GM19193 (cell line): ENCODE results near the gene CGB7.

Experiments
- POLR2A ChIP-seq: IDR thresholded peaks from 4 replicates; pipeline ENCODE4 v1.6.1; 2011; ENCODE audit not compliant: insufficient read depth, insufficient read length; ENCODE audit errors: extremely low read depth

CGB7 gene

DNA sequence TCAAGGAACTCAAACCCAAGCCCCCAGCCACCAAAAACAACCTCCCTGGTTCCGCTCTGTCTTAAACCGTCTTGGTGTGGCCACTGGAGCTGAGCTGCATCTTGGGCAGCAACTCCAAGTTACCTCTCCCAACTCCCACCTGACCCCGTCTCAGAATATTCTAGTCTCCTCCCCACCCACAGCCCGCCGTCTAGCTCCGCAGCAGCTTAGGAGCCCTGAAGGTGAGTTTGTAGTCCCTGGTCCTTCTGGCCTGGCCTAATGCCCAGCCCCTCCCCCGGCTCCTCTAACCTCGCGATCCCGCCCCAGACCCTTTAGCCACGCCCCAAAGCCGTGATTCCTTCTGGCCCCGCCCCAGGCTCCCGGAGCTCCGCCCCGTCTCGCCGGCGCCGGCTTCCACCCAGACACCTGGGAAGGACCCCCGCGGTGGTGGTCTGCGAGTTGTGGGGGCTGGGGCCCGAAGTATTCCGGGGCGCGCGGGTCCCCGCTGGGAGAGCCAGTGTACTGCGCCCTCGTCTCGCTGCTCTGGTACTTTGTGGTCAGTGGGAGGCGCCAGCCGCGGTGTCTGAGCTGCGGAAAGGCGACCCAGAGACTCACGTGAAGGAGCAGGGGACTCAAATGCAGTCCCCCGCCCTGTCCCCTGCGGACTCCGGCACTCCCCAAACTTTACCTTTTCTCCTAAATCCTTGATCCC, 38.2 kb downstream of the CGB7 start:
- TF ChIP-seq POLR2A, result no peak

DNA sequence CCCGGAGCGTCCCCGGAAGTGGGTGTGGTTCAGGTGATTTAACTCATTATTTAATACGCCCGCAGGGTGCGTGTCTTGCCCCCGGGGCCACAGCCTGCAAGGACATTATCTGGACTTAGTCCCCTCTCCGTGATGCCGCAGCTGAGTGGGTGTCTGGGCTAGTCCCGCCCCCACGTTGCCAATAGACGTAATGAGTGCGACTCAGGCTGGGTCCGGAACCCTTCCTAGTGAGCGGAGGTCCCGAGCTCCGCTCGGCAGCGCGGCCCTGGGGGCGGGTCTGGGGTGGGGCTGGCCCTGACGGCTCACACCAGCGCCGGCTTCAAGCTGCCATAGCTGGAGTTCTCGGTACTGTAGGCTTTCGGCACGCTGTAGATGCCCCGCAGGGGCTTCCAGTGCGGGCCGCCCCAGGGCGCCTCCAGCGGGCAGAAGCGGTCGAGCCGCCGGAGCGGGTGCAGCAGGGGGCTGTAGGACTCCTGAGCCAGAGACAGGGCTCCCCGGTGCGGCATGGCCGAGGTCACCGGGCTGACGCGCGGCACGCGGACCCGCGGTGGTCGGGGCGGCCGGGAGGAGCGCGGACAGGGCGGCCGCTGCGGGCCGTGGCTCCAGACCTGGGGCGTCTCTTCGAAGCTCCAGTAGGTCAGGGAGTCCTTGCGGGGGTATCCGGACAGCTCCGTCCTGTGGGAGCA, 39.7 kb downstream of the CGB7 start:
- TF ChIP-seq POLR2A, result no peak

GRCh38 chr19:49017041-49017665, 40.4 kb downstream of the CGB7 start, which contains the start of gene LHB:
Gene LHB, minus strand, starts transcription at chr19:49017091. Its CDS starts 10 bp downstream, at chr19:49017081.
- peak; percentile 14 for TF ChIP-seq POLR2A

DNA sequence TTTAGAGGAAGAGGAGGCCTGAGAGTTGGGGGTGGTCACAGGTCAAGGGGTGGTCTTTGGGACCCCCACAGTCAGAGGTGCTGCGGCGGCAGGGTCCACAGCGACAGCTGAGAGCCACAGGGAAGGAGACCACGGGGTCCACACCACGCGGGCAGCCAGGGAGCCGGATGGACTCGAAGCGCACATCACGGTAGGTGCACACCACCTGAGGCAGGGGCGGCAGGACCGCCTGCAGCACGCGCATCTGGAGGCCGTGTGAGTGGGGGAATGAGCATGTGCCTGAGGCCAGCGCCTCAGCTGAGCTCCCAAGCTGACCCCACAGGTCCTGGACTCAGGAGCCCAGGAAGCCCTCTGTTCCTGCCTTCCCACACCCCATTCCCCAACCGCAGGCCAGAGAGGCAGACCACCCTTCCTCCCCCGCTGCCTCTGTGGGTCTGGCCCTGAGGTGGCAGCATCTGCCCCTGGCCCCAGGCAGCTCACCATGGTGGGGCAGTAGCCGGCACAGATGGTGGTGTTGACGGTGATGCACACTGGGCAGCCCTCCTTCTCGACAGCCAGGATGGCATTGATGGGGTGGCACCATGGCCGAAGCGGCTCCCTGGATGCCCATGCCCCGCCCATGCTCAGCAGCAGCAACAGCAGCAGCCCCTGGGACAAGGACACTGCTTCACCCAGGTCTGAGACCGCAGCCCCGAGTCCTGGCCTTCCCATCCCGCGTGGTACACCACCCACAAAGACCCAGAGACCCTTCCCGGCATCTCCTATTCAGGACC, 41.3 kb downstream of the CGB7 start:
- TF ChIP-seq POLR2A, result no peak

GRCh38 chr19:49014870-49015255, 42.7 kb downstream of the CGB7 start:
- no peak for TF ChIP-seq POLR2A

DNA sequence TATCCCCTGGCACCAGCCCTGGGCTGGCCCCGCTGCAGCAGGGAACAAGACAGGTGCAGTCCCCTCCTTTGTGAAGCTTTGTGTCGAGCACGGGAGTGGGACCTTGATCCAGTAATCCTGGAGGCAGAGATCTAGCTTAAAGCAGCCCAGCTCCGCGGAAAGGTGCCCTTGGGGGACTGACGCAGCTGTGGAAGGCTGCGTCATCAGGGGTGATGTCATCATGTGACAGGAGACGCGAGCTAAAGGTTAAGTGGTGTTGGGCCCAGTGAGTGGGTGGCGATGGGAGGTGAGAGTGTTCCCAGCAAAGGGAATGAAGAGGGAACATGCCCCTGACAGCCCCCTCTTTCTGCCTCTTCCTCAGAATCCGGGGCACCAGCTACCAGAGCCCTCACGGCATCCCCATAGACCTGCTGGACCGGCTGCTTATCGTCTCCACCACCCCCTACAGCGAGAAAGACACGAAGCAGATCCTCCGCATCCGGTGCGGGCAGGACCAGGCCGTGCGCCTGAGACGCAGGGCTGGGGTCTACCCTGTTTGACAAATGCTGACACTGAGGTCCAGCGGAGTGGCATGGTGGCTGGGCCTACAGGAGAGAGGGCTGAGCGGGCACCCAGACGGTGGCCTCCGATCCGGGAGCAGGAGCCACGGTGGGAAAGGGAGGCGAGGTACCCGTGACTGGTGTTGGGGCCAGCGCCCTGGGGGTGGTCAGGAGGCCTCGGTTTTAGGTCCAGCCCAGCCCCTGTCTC, 43.3 kb downstream of the CGB7 start:
- TF ChIP-seq POLR2A, result no peak

GRCh38 chr19:49011194-49011593, 46.4 kb downstream of the CGB7 start:
- no peak for TF ChIP-seq POLR2A

GRCh38 chr19:49010453-49010852, 47.1 kb downstream of the CGB7 start:
- TF ChIP-seq POLR2A, result no peak

GRCh38 chr19:49009828-49010227, 47.7 kb downstream of the CGB7 start:
- TF ChIP-seq POLR2A, result no peak

DNA sequence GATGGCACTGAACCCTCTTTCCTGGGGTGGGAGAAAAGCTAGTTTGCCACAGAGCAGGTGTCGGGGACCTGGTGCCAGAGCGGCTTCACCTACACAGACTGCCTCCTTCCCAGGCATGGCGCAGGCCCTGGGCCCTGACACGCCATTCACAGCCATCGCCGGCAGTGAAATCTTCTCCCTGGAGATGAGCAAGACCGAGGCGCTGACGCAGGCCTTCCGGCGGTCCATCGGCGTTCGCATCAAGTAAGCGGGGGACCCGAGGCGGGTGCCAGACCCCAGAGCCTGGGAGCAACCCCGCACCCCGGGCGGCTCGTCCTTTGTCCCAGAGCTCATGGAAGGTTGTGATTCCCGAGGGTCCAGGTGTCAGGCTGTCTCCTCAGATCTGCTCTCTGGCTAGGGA, 50.6 kb downstream of the CGB7 start:
- TF ChIP-seq POLR2A, result no peak

GRCh38 chr19:49004964-49005614, 52.5 kb downstream of the CGB7 start:
- TF ChIP-seq POLR2A, result no peak
